GDM1 (cell line): ENCODE measurements around the gene ARRDC5.
A peak's percentile ranks its signal among the peaks of the same experiment; 100 is the strongest.
"Not testable (repeated sequence)": the region's sequence is repeated elsewhere in the genome, so short reads cannot be mapped to it uniquely, and the experiment has no call there.

Experiments
- DNase-seq: peaks from one replicate; lab custom pipeline; 2025; lab: John Stamatoyannopoulos, UW

Gene ARRDC5

DNA sequence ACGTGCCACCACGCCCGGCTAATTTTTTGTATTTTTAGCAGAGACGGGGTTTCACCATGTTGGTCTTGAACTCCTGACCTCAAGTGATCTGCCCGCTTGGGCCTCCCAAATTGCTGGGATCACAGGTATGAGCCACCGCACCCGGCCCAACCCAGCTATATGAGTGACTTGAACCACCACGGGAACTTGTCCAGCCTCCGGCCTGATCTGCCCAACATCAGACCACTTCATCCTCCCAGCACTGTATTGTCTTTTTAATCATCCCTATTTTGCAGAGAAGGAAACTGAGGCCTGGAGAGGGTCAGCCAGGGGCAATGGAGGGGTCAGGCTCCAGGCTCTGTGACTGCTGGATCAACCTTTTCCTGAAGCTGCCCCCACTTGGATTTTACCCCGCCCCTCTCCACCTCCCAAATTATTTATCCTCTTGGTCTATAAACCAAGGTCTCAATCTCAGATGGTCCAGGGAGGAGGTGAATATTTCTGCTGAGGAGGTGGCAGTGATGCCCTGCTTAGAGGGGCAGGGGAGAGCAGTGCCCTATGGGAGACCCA is 34.3 kb downstream of the ARRDC5 start:
- DNase-seq: no peak

DNA sequence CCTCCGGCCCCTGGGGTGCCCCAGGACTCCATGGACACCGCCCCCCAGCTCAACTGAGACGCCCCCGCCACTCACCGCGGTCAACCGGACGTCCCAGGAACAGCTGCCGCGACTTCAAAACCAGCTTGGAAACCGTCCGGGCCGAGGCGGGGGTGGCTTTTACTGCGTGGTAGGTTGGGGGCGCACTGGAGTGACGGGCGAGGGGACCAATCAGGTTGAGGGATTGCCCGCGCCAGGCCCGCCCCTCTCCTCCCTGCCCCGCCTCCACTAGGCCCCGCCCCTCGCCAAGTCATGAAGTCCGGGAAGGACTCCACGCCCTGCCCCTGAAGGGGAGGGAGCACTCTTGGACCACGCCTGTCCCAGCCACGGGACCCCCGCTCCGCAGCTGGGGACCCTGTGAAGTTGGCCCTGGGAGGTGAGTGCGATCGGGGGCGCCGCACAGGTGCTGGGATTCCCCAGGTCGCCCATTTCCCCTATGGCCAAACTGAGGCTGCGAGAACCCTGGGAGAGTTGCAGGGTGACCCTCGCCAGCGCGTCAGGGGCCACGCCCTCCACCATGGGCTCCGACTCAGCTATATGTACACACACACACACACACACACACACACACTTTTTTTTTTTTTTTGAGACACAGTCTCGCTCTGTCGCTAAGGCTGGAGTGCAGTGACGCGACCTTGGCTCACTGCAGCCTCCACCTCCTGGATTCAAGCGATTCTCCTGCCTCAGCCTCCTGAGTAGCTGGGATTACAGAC is 35.0 kb downstream of the ARRDC5 start, which contains the start of gene PLIN3:
Gene PLIN3 (minus strand): TSS at position 134 of the 752 bp plus-strand sequence. CDS start 6,273 bp downstream, outside the sequence.
- peak; percentile 87 for DNase-seq

DNA sequence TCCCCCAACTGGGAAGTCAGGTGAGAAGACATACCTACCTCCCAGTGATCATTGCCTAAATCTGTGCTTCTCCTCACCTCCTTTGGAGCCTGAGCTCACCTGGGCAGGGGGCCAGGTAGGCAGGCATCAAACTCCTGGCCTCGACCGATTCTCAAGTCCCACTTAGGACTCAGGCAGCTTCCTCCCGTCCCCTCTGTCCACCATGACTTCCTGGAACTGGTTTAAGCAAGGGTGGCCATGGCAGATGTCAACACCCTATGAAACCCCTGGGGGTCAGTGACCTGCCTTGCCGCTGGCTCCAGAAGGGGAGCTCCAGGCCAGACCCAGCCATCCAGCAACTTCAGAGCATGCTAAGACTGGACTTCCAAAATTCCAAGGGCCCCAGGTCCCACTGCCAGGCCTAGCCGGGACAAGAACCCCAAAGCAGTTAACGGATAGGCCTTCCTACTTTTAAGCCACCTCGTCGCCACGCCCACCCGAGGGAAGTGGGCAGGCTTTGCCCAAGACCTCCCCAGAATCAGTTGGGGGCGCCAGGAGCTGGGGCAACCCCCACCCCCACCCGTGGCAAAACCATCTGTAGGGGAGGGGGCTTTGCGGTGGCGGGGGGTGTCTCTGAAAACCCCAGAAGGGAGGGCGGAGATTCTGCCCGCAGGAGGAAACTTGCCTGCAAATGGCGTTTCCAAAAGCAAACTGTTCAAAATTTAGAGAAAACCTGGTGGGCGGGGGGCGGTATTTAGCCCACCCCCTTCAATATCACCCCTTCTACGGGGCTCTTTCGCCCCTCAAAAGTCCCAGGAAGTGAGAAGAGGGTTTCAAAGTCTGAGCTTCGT is 35.9 kb downstream of the ARRDC5 start:
- peak; percentile 34 for DNase-seq

DNA sequence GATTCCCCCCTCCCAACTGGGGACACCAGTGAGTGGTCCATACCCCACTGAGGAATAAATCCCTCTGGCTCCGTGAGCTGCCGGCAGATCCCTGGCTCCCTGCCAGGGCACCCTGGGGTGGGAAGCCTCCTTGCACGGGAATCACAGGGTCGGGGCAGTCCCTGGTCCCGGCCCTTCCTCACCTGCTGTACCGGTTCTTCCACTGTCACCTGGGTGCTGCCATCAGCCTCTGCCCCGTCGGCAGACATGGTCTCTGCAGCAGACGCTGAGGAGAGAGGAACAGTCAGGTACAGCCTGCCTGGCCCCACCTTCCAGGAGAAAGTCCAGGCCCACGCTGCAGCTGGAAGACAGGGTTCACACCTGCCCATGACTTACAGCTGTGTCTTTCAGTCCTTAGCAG is 41.5 kb downstream of the ARRDC5 start:
- DNase-seq: no peak

DNA sequence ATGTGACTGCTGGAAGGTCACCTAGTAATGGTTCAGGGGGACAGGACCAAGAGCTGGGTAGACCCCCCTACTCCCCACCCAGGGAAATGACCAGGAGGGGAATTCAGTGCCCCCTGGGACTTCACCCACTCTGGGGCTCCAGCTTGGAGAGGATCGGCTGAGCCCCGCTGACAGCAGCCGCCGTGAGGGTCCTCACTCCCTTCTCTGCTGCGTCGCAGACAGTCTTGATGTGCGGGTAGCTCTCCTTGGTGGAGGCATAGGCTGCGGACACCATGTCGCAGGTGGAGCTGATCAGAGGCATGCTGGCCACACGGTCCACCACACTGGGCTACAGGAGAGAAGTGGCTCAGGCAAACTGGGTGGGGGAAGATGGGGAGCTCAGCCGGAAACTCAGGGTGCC is 43.0 kb downstream of the ARRDC5 start:
- DNase-seq: no peak

DNA sequence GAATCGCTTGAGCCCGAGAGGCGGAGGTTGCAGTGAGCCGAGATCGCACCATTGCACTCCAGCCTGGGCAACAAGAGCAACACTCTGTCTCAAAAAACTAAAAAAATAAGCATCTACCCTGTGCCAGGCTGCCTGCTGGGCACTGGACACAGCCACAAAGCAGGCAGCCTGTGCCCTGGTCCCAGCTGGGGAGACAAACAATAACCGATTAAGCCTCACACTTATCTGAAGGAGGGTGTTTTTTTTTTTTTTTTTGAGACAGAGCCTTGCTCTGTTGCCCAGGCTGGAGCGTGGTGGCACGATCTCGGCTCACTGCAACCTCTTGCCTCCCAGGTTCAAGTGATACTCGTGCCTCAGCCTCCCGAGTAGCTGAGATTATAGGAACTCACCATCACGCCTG is 46.2 kb downstream of the ARRDC5 start:
- DNase-seq: not testable (repeated sequence)

DNA sequence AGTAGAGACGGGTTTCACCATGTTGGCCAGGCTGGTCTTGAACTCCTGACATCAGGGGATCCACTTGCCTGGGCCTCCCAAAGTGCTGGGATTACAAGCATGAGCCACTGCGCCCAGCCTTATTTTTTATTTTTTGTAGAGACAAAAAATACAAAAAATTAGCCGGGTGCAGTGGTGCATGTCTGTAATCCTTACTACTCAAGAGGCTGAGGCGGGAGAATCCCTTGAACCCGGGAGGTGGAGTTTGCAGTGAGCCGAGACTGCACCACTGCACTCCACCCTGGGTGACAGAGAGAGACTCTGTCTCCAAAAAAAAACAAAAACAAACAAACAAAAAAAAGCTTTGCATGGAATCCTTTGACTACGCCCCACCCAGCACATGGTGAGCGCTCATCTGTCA is 49.2 kb downstream of the ARRDC5 start:
- DNase-seq: not testable (repeated sequence)

DNA sequence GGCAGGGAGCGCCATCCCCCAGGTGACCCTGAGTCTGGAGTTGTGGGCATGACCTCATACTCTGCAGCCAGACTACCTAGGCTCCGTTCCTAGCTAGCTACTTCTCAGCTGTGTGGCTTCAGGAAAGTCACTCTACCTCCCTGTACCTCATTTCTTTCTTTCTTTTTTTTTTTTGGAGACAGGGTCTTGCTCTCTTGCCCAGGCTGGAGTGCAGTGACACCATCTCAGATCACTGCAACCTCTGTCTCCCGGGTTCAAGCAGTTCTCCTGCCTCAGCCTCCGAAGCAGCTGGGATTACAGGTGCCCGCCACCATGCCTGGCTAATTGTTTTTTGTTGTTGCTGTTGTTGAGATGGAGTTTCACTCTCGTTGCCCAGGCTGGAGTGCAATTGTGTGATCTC is 50.2 kb downstream of the ARRDC5 start:
- no peak for DNase-seq

DNA sequence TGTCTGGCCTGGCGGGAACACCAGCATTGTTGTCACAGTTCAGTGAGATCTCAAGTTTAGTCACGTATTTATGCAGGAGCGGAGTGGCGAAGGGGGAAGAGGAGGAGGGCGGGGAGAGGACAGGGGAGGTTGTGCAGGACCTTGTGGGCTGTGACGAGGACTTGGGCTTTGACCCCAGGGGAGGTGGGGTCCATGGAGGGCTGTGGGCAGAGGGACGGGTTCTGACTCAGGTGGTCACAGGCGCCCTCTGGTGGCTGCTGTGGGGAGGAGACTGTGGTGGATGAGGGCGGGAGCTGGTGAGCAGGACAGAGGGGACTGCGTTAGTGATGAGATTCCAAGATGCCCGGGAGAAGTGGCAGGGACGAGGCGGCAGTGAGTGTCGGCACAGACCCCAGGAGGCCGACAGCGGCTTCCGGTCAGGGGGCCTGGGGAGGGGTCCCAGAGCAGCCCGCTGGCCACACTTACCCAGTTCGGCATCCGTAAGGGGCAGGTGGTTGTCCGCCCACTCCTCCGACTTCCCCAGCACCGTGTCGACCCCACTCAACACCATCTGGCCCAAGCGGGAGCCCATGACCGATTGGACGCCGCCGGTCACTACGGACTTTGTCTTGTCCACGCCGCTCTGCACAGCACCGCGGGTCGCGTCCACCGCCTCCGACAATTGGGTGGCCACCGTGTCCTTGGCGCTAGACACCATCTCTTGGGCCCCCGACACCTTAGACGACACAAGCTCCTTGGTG is 51.0 kb downstream of the ARRDC5 start:
- peak; percentile 18 for DNase-seq

DNA sequence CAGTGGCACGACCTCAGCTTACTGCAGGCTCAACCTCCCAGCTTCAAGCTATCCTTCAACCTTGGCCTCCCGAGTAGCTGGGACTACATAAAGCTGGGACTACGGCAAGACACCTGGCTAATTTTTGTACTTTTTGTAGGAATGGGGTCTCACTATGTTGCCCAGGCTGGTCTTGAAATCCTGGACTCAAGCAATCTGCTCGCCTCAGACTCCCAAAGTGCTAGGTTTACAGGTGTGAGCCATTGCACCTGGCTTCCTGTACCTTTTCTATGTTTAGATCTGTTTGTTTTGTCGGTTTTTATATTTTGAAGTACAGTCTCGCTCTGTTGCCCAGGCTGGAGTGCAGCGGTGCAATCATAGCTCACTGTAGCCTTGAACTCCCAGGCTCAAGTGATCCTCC is 53.7 kb downstream of the ARRDC5 start:
- DNase-seq: no peak

DNA sequence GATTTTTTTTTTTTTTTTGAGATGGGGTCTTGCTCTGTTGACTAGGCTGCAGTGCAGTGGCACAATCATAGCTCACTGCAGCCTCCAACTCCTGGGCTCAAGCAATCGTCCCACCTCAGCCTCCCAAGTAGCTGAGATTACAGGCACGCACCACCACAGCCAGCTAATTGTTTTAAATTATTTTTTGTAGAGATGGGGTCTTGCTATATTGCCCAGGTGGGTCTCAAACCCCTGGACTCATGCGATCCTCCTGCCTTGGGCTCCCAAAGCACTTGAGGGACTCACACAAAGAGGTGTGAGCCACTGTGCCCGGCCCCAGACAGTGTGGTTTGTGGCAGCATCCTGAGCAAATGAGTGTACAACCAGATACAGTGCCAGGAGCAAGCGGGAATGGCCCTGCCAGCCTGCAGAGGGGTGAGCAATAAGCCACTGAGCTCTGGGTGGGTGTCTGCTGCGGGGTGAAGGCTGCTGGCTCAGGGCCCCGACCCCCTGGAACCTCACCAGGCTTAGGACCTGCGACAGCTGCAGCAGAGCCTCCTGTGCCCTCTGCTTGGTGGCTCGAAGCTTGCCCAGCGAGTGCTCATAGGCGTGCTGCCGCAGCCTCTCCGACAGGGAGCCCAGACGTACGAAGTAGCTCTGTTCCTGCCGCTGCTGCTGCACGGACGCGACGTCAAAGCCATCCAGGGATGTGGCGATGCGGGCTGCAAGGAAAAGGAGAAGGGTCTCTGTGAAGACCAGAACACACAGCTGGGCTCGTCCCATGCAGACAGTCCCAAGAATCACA is 55.3 kb downstream of the ARRDC5 start:
- DNase-seq: no peak

DNA sequence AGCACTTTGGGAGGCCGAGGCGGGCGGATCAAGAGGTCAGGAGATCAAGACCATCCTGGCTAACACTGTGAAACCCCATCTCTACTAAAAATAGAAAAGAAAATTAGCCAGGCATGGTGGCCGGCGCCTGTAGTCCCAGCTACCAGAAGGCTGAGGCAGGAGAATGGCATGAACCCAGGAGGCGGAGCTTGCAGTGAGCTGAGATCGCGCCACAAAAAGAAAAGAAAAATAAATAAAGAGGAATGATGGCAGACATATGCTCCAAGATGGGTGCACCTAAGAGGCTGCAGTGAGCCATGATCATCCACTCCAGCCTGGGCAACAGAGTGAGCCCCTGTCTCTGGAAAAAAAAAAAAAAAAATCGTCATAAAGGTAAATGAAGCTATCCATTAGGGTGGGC is 56.7 kb downstream of the ARRDC5 start:
- not testable (repeated sequence) for DNase-seq

DNA sequence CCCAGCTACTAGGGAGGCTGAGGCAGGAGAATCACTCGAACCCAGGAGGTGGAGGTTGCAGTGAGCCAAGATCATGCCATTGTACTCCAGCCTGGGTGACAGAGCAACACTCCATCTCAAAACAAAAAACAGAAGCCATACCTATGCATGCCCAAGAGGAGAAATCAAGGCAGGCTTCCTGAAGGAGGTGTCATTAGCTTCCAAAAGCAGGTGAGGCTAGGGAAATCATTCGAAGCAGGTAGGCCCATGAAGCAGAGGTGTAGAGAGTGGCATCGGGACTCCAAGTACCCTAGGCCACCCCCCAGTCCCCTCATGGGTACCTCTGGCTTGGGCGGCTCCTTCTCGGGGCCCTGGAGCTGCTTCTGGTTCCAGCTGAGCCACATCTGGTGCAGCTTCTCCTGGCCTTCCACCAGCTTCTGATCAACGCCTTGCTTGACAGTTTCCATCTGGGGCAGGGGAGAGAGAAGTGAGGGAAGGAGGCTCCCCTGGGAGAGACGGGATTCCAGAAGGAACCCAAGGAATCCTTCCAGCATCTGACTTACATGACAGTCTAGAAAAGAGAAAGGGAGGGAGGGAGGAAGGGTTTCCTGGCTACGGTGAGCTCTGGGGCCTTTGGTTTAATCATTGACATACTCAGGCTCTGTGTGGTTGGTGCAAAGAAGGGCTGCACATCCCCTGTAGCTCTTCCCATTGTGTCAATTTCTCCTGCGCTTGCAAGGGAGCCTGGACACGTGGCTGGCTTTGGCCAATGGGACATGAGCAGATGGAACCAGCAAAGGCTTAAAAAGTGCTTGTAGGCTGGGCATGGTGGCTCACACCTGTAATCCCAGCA is 58.1 kb downstream of the ARRDC5 start:
- DNase-seq: no peak

DNA sequence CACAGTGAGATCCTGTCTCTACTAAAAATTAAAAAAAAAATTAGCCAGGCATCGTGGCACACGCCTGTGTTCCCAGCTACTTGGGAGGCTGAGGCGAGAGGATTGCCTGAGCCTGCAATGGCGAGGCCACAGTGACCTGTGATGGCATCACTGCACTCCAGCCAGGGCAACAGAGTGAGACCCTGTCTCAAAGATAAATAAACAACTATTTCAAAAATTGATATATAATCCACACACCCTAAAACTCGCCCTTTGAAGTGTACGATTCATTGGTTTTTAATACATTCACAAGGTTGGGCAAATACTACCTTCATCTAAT is 59.1 kb downstream of the ARRDC5 start:
- DNase-seq: no peak
